HG02571 (cell line): ENCODE results near the gene STK16.

Source experiments
- ATAC-seq: cut with Tn5 transposase; IDR thresholded peaks from one replicate; pipeline ENCODE4 v1.9.1; 2021; ENCODE audit warnings: mild to moderate bottlenecking, moderate library complexity; ENCODE audit not compliant: unreplicated experiment

Gene STK16

DNA sequence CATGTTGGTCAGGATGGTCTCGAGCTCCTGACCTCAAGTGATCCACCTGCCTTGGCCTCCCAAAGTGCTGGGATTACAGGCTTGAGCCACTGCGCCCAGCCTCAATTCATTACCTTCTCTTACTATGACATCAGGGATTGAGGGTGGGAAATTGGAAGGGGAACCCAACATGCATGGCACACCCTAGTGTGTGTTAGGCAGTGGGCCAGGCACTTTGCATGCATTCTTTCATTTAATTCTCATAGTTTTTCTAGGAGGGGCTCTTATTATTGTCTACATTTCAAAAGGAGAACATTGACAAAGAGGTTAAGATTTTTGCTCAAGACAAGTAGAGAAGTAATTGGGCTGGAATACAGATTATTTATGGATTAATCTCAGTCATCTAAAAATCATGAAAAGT is 23.0 kb downstream of the STK16 start:
- ATAC-seq: no peak

GRCh38 chr2:219269362-219270054 is 24.2 kb downstream of the STK16 start:
- no peak for ATAC-seq

DNA sequence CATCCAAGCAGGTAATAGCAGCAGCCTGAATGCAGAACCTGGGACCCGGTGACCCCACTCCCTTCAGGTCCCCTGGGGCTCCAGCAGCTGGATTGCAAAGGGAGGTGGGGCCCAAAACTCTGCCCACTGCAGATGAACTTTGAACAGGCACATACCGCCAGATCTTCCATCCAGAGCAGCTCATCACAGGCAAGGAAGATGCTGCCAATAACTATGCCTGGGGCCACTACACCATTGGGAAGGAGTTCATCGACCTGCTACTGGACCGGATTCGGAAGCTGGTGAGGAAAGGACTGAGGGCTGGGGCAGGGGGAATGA is 24.7 kb downstream of the STK16 start:
- ATAC-seq: no peak

DNA sequence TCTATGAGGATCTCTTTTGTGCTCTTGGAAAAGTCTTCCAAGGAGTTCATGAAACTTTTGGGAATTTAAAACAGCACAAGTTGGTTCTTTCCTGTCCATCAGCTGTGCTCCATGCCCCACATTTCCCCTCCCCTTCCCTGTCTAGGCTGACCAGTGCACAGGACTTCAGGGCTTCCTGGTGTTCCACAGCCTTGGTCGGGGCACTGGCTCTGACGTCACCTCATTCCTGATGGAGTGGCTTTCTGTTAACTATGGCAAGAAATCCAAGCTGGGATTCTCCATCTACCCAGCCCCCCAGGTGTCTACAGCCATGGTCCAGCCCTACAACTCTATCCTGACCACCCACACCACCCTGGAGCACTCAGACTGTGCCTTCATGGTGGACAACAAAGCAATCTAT is 25.7 kb downstream of the STK16 start:
- ATAC-seq: no peak

DNA sequence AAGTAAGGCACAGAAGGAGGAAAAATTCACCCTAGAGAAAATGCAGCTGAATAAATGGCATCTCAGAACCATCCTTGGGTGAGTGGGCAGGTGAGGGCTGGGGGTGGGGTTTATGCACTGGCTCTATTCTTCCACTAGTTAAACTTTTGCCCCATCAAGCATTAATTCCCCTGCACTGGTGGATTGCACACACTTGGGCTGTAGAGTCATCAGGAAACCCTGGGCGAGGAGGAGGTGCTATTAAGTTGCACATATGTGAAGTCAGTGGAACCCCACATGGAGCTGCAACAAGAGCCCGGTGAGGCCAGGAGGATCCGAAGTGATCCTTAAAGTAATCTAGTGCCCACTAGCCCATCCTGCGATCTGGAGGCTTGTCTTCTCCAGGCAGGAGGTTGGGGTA is 27.1 kb downstream of the STK16 start:
- no peak for ATAC-seq

GRCh38 chr2:219272995-219273394 is 27.7 kb downstream of the STK16 start:
- no peak for ATAC-seq

DNA sequence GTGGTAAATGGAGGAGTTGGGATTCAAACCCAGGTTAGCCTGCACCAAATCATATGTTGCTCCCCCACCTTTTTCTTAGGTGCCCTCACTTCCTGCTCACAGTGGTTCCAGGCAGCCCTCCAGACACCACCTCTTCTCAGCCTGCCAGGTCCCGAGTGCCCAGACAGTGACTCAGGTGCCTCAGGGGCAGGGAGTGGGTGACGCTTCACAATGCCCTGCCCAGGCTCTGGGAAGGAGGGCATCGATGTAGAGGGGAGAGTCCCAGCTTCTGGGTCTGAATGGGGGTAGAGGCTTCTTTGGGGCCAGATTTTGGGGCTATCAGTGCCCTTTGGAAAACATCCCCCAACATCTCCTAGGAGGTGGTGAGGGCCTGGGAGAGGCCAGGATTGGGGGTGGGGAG is 28.7 kb downstream of the STK16 start:
- no peak for ATAC-seq

DNA sequence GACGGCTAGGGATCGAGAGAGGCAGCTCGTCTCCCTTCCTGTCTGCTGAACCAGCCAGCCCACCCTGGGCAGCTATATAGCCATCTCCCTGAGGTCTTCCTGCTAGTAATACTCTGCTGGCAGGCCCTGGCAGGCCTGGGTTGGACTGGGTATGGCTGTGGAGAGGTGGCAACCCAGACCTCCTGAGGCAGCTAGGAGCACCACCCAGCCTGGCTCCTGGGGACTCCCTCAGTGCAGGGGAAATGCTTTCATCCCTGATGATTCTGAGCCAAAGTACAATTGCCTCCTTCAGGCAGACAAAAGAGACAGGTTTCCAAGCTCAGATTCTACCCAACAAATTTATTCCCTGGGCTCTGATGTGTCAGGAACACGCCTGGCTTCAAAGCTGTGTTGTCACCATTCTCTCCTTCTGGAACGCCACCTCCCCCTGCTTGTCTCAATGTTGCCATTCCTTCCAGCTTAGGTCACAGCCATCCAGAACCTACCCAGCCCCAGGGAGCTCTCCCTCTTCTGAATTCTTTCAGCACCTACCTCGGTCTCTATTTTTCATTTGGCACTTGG is 29.2 kb downstream of the STK16 start:
- ATAC-seq: no peak

DNA sequence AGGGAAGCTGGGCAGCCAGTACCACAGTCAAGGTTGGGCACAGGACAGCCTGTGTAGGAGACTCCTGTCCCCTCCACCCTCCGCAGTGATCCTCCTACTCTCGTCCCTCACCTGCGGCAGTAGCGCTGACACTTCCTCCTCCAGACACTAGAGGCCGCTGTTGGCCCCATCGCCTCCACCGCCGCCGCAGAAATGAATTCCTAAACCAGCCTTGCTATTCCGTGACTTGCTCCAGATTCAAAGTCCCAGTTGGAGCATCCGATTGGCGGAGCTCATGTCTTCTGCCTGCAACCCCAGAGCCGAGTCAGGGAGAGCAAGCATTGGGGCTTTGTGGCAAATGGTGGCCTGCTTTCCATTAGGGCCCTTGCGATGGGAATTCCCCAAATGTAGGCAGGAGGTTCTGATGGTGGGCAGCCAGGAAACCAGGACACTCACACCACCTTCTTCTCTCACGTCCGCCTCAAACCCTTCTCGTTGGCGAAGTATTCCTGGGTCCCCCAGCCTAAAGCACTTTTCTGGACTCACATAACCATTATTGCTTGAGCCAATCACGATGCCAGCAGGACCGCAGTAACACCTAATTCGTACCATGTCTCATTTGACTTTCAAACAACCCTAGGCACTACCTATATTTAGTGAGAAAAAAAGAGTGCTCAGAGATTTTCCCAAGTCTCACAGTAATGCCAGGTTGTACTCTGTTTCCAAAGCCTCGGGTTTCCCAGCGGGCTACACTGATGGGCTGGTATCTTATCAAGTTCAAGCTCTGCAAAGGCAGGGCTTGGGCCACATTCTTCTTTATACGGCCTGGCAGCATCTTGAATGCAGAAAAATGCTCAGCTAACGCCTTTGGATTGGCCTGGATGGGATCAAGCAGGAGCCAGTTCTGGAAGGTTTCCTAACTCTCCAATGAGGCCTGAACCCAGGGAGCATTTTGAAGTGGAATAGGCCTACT is 32.7 kb downstream of the STK16 start:
- ATAC-seq: no peak

DNA sequence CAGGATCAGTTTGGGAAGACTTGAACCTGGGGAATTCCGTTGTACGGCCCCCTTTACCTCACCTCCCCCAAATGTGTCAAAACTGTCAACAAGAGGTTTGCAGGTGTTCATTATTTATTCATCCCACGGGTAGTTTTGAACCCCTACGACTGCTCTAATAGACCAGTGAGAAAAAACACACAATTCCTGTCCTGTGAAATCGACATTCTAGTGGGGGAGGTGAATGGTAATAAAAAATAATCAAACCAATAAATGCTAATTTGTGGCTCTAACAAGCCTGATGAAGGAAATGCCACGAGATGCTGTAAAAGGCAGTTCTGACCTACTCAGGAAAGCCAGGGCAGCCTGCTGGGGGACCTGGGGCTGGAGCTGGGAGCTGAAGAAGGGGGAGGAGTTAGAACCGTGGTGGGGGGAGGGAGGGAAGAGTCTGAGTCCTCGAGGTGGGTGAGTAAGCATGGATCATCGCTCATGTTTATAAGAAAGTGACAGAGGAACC is 33.4 kb downstream of the STK16 start:
- ATAC-seq: peak; percentile 4

DNA sequence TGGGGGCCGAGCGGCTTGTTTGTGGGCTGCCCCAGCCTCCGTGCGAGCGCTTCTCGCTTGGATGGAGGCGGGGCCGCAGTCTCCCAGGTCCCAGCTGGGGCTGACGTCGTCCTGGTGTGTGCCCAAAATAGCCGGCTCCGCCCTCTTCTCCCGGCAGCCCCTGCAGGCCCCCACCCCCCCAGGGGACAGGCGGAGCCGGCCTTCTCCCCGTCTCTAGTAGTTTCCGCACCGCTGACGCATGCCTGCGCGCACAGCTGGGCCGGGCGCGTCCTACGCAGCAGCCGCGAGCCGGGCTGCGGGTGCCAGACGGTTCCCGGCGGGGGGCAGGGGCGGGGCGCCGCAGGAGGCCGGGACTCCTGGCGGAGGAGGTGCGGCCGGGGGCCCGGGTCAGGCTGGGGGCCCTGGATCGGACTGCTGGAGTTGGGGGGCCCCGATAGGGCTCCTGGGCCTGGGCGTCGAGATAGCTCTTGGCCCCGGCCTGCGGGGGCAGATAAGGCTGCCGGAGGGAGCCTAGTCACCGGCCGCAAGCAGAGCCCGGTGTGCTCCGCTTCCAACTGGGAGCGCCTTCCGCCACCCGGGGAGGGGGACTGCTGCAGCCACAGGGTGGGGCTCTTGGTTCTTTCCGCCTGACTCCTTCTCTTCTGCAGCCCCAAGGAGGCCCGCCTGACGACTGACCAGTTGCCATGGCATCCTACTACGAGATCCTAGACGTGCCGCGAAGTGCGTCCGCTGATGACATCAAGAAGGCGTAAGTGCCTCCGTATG is 34.1 kb downstream of the STK16 start, which contains the start of gene DNAJB2:
TSS of gene DNAJB2 (plus strand) at position 216 of the 765 bp plus-strand sequence. CDS start at position 684, 468 bp downstream.
- peak; percentile 84 for ATAC-seq

DNA sequence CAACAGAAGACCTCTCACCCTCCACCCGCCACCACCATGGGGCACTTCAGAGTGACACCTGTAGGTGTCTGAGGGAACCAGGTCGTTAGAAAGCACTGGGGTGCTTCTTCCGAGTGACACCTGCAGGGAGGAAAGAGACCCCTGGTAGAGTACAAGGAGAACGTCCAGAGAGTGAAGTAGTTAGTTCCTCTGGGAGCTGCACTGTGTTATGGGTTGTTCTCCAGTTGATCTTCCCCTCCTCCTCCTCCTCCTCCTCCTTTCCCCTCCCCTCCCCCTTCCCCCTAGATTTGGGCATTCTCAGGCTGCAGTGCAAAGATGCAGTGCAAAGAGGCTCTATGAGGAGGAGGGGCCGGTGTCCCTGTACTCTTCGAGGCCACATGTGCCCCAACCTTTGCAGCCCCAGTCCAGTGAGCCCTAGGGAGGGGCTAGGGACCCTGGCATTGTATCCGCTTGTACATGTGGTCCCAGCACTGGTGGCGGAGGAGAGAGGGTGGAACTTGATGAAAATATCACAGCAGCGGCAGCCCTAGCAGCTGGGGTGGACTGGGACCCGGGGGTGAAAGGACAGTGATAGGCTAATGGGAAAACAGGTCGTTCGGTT is 34.7 kb downstream of the STK16 start:
- no peak for ATAC-seq

GRCh38 chr2:219280651-219281050 is 35.4 kb downstream of the STK16 start:
- ATAC-seq: no peak

GRCh38 chr2:219281588-219281987 is 36.3 kb downstream of the STK16 start:
- no peak for ATAC-seq

DNA sequence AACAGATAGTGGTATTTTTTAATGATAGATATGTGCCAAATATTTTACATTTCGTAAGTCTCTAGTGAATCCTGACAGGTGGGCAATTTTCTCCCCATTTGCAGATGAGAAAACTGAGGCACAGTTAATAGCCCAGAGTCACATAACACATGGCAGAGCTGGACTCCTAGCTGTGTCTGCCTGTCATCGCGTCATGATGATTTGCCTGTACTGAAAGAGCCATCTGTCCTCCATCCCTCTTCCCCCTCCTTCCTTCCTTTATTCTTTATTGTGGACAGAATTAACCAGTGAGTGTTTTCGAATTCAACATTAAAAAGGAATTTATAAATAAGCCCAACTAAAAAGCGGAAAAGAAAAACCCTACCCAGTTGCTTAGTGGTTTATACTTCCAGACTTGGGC is 37.1 kb downstream of the STK16 start:
- no peak for ATAC-seq

DNA sequence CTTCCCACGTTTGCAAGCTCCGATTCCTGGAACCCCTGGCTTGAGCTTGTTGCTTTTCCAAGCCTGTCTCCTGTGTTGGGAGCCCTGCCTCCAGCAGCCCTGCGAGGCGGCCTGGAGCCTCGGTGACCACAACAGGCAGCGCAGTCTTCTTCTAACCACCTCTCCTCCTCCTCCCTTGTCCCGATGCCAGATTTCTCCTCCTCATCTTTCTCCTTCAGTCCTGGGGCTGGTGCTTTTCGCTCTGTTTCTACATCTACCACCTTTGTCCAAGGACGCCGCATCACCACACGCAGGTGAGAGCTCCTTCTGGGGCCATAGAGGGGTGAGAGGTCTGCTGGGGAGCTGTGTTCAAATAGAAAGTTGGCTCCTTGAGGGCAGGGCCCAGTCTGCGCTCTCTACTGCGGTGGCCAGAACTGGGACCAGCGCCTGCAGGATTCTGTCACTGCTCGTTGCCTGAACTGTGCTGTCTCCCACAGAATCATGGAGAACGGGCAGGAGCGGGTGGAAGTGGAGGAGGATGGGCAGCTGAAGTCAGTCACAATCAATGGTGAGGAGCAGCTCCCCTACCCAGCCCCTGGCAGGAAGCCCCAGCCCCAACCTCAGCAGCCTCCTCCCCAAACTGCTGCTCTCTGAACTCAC is 37.8 kb downstream of the STK16 start:
- no peak for ATAC-seq

DNA sequence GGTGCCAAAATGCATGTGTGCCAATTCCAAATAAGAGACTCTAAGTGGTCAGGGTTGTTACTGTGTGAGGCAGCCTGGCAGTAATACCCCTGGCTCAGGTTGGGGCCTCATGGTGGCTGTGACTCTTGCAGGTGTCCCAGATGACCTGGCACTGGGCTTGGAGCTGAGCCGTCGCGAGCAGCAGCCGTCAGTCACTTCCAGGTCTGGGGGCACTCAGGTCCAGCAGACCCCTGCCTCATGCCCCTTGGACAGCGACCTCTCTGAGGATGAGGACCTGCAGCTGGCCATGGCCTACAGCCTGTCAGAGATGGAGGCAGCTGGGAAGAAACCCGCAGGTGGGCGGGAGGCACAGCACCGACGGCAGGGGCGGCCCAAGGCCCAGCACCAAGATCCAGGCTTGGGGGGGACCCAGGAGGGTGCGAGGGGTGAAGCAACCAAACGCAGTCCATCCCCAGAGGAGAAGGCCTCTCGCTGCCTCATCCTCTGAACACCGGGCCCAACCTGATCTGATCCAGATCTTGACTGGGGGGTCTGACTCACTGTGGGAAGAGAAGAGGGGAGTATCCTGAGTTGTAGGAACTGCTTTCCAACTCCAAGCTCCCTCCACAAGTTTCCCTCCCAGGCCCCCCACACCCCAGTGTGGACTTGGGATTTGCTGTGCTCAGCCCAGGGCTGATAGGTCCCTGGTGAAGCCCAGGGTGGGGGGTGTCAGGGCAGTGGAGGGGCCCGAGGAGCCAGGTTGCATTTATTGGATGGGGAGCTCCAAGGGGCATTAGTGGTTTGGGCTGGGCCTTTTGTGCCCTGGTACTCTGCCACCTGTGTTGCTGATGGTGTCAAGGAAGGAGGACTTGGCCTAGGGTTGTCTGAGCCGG is 39.5 kb downstream of the STK16 start:
- no peak for ATAC-seq

DNA sequence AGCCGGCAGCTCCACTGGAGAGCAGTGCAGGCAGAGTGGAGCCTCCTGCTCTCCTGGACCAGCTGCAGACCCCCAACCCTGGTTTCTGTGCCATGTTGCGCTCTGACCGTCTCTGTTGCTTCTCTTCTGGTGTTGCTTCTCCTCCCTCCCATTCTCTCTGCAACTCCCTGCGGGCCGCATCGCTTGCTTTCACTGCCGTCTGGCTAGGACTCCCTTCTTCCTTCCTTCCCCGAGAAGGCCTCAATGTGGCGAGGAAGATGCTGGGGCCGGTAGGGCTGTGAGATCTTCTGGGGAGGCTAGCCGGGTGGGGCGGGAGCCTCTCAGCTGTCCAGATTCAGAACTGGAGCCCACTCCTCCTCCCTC is 40.1 kb downstream of the STK16 start:
- ATAC-seq: no peak

GRCh38 chr2:219285894-219286425 is 40.7 kb downstream of the STK16 start:
- ATAC-seq: no peak
